ENCODE data around the gene ZNF133. TPM values are rescaled to one million over a fixed set of nuclear protein-coding genes. Genes with fewer than 3 reads are reported as not detected.

Gene ZNF133
- total RNA-seq, 1 experiment from 2014 or later, result 8.2 TPM

DNA sequence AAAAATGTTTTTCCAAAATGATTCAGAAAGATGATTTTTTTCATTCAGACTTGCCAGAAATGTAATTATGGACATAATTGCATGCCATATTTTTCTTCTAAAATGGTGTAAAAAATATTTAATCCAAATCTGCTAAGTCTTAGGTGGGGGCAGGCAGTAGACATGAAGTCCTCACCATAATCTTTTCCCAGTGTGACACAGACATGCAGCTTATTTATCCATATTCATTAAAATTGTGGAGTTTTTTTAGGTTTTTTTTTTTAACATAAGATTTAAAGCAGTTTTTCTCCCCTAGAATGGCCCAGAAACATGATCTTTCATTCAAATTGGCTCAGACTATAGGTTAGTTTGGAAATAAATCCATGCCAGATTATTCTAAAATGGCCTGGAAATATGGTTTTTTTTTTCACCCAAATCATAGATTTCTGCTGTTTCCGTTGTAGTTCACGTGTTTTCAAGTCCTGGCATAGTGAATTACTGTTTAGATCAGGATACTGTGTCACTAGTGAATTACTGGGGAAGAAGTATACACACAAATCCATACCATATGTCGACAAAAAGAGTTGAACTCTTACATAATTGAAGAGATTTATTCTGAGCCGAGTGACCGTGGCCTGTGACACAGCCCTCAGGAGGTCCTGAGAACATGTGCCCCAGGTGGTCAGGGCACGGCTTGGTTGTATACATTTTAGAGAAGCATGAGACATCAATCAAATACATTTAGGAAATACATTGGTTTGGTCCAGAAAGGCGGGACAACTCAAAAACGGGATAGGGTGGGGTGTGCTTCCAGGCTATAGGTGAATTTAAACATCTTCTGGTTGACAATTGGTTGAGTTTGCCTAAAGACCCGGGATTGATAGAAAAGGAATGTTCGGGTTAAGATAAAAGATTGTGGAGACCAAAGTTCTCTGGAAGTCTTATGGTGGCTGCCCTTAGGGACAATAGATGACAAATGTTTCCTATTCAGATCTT lies 33.9 kb downstream of the ZNF133 start:
- Histone ChIP-seq H3K4me1 (ENCODE audit: control insufficient read depth, insufficient read depth, low read length) (no peaks in the 10 kb centered on the region), H3K9me3 (ENCODE audit: control insufficient read depth, insufficient read depth, low read depth, low read length) (no peaks in the 10 kb centered on the region), H3K4me3 (ENCODE audit: low read depth in 2 of 2, low read length in 2 of 2) (no peak overlapping the region), H3K36me3 (ENCODE audit: control insufficient read depth, insufficient read depth, low read length) (no peaks in the 10 kb centered on the region), H3K27ac (ENCODE audit: low read length) (no peak overlapping the region), H3K27me3 (ENCODE audit: control insufficient read depth, insufficient read depth, low read length) (no peaks in the 10 kb centered on the region)
- ChIA-PET POLR2A (no interaction called here), CTCF (no interaction called here)
- intact Hi-C loops (cut with micrococcal nuclease; ENCODE audit: unreplicated experiment), result no loop called here
- TF ChIP-seq TCF7L2 (IDR thresholded peaks at IDR 0.05; ENCODE audit: low read depth, low read length), result no peak
- TF ChIP-seq, protein P1, sequence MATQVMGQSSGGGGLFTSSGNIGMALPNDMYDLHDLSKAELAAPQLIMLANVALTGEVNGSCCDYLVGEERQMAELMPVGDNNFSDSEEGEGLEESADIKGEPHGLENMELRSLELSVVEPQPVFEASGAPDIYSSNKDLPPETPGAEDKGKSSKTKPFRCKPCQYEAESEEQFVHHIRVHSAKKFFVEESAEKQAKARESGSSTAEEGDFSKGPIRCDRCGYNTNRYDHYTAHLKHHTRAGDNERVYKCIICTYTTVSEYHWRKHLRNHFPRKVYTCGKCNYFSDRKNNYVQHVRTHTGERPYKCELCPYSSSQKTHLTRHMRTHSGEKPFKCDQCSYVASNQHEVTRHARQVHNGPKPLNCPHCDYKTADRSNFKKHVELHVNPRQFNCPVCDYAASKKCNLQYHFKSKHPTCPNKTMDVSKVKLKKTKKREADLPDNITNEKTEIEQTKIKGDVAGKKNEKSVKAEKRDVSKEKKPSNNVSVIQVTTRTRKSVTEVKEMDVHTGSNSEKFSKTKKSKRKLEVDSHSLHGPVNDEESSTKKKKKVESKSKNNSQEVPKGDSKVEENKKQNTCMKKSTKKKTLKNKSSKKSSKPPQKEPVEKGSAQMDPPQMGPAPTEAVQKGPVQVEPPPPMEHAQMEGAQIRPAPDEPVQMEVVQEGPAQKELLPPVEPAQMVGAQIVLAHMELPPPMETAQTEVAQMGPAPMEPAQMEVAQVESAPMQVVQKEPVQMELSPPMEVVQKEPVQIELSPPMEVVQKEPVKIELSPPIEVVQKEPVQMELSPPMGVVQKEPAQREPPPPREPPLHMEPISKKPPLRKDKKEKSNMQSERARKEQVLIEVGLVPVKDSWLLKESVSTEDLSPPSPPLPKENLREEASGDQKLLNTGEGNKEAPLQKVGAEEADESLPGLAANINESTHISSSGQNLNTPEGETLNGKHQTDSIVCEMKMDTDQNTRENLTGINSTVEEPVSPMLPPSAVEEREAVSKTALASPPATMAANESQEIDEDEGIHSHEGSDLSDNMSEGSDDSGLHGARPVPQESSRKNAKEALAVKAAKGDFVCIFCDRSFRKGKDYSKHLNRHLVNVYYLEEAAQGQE (IDR thresholded peaks at IDR 0.05; ENCODE audit: insufficient read depth in 1 of 2, low read depth in 2 of 2, low read length in 1 of 2), result no peak
- no peak for TF ChIP-seq SIN3A (IDR thresholded peaks at IDR 0.05; ENCODE audit: borderline replicate concordance, insufficient read depth, low read depth, low read length)
- TF ChIP-seq POLR2AphosphoS5 (IDR thresholded peaks at IDR 0.05; ENCODE audit: low read depth, low read length), result no peak
- TF ChIP-seq, protein P2, sequence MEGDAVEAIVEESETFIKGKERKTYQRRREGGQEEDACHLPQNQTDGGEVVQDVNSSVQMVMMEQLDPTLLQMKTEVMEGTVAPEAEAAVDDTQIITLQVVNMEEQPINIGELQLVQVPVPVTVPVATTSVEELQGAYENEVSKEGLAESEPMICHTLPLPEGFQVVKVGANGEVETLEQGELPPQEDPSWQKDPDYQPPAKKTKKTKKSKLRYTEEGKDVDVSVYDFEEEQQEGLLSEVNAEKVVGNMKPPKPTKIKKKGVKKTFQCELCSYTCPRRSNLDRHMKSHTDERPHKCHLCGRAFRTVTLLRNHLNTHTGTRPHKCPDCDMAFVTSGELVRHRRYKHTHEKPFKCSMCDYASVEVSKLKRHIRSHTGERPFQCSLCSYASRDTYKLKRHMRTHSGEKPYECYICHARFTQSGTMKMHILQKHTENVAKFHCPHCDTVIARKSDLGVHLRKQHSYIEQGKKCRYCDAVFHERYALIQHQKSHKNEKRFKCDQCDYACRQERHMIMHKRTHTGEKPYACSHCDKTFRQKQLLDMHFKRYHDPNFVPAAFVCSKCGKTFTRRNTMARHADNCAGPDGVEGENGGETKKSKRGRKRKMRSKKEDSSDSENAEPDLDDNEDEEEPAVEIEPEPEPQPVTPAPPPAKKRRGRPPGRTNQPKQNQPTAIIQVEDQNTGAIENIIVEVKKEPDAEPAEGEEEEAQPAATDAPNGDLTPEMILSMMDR (IDR thresholded peaks at IDR 0.05), result no peak
- ATAC-seq (no peak), DNase-seq (ENCODE audit: low read depth, low spot score) (no peak)
- in situ Hi-C loops (cut with HindIII; ENCODE audit: low pct_unique_long_range_greater_than_20kb, low sequenced_read_pairs), result no loop called here
- no TSS peak for BruUV-seq (replicated peaks)

DNA sequence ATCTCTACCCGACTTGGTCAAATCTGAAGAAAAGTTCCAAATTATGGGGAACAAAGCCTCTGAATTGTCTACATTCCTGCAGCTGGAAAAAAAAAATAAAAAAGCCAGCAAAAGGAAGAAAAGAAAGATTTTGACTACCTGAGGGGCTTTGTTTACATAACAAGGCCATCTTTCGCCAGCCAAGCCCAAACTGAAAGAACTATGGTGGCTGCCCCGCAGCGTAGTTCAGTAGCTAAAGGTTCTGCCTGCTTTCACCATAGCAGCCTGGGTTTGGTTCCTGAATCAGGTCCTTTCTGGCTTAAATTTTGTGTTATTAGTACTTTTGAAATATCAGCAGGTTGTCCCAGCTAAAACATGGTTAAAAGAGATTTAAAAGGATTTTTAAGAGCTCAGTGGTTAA lies 35.4 kb downstream of the ZNF133 start:
- H3K27me3 ChIP-seq (ENCODE audit: control insufficient read depth, insufficient read depth, low read length), result no peaks in the 10 kb centered on the region
- no peak for TF ChIP-seq SIN3A (IDR thresholded peaks at IDR 0.05; ENCODE audit: borderline replicate concordance, insufficient read depth, low read depth, low read length)
- no peak for TF ChIP-seq TCF7L2 (IDR thresholded peaks at IDR 0.05; ENCODE audit: low read depth, low read length)
- TF ChIP-seq, protein P1 (IDR thresholded peaks at IDR 0.05; ENCODE audit: insufficient read depth in 1 of 2, low read depth in 2 of 2, low read length in 1 of 2), result no peak
- TF ChIP-seq POLR2AphosphoS5 (IDR thresholded peaks at IDR 0.05; ENCODE audit: low read depth, low read length), result no peak
- TF ChIP-seq, protein P2 (IDR thresholded peaks at IDR 0.05), result no peak
- H3K4me3 ChIP-seq (ENCODE audit: low read depth in 2 of 2, low read length in 2 of 2), result no peak overlapping the region
- intact Hi-C loops (cut with micrococcal nuclease; ENCODE audit: unreplicated experiment) (no loop called here), in situ Hi-C loops (cut with HindIII; ENCODE audit: low pct_unique_long_range_greater_than_20kb, low sequenced_read_pairs) (no loop called here)
- no peaks in the 10 kb centered on the region; the same call in 1 of the 2 replicates for H3K36me3 ChIP-seq (ENCODE audit: control insufficient read depth, insufficient read depth, low read length)
- peaks cover 5% of the 10 kb centered on the region; the same call in 1 of the 2 replicates for H3K9me3 ChIP-seq (ENCODE audit: control insufficient read depth, insufficient read depth, low read depth, low read length)
- H3K27ac ChIP-seq (ENCODE audit: low read length), result no peak overlapping the region
- no TSS peak for BruUV-seq (replicated peaks)
- H3K4me1 ChIP-seq (ENCODE audit: control insufficient read depth, insufficient read depth, low read length), result no peaks in the 10 kb centered on the region
- ChIA-PET POLR2A (no interaction called here), CTCF (no interaction called here)
- no peak for DNase-seq (ENCODE audit: low read depth, low spot score)
- no peak for ATAC-seq

Data from Panc1 (cell line).